Upper lobe of left lung (tissue), 4 donors: ENCODE data around the gene UBAP1.

Source experiments
- CTCF ChIP-seq, 6 experiments: fragments of 450-650 bp in 4 of 6; fragments of 200-600 bp in 2 of 6; sonication (generic) in 2 of 6; IDR thresholded peaks; one replicate each; pipeline ENCODE4 v1.5.1; 2016 to 2019; ENCODE audit warnings: antibody characterized with exemption in 6 of 6
- EP300 ChIP-seq, 4 donors: sonication (generic); formaldehyde crosslinking; IDR thresholded peaks; one replicate each; pipeline ENCODE4 v1.5.1; 2017; ENCODE audit warnings: antibody characterized with exemption in 4 of 4, control low read depth in 2 of 4
- POLR2A ChIP-seq, 4 donors: fragments of 450-650 bp; IDR thresholded peaks; one replicate each; pipeline ENCODE4 v1.5.1; 2016 to 2017; ENCODE audit warnings: antibody characterized with exemption in 4 of 4, mild to moderate bottlenecking in 2 of 4
- POLR2AphosphoS5 ChIP-seq, 2 donors: sonication (generic); formaldehyde crosslinking; IDR thresholded peaks; one replicate each; pipeline ENCODE4 v1.5.1; 2017; ENCODE audit warnings: antibody characterized with exemption in 2 of 2

GRCh38 chr9:34157898-34158297, 20.9 kb upstream of the UBAP1 start:
- no peak for TF ChIP-seq CTCF (IDR thresholded peaks at IDR 0.05)
- TF ChIP-seq POLR2A (IDR thresholded peaks at IDR 0.05) = no peak
- no peak for TF ChIP-seq POLR2AphosphoS5 (IDR thresholded peaks at IDR 0.05)
- TF ChIP-seq EP300 (IDR thresholded peaks at IDR 0.05) = no peak
